ENCODE measurements around the gene CD28.
"Not testable (repeated sequence)": the region's sequence is repeated elsewhere in the genome, so short reads cannot be mapped to it uniquely, and the experiment has no call there.

The CD28 gene

GRCh38 chr2:203685789-203686420 is 20.5 kb upstream of the CD28 start:
- in situ Hi-C loops (cut with MboI; ENCODE audit: low sequenced_read_pairs): no loop called here

GRCh38 chr2:203687165-203687564 is 19.3 kb upstream of the CD28 start:
- in situ Hi-C loops (cut with MboI; ENCODE audit: low sequenced_read_pairs): no loop called here

GRCh38 chr2:203688798-203689197 is 17.6 kb upstream of the CD28 start:
- in situ Hi-C loops (cut with MboI; ENCODE audit: low sequenced_read_pairs): no loop called here

GRCh38 chr2:203689426-203690116 is 16.9 kb upstream of the CD28 start:
- in situ Hi-C loops (cut with MboI; ENCODE audit: low sequenced_read_pairs): no loop called here

GRCh38 chr2:203690117-203690431 is 16.4 kb upstream of the CD28 start:
- in situ Hi-C loops (cut with MboI; ENCODE audit: low sequenced_read_pairs): no loop called here

GRCh38 chr2:203690441-203691047 is 15.9 kb upstream of the CD28 start:
- in situ Hi-C loops (cut with MboI; ENCODE audit: low sequenced_read_pairs): no loop called here

- in situ Hi-C loops (cut with MboI; ENCODE audit: low sequenced_read_pairs): no loop called here
Observed at GRCh38 chr2:203691149-203691548, 15.3 kb upstream of the CD28 start.

- in situ Hi-C loops (cut with MboI; ENCODE audit: low sequenced_read_pairs): no loop called here
Observed at GRCh38 chr2:203692031-203692710, 14.3 kb upstream of the CD28 start.

GRCh38 chr2:203693242-203693879 is 13.1 kb upstream of the CD28 start:
- in situ Hi-C loops (cut with MboI; ENCODE audit: low sequenced_read_pairs): no loop called here

GRCh38 chr2:203694191-203694590 is 12.2 kb upstream of the CD28 start:
- in situ Hi-C loops (cut with MboI; ENCODE audit: low sequenced_read_pairs): no loop called here

GRCh38 chr2:203697190-203697589 is 9.2 kb upstream of the CD28 start:
- in situ Hi-C loops (cut with MboI; ENCODE audit: low sequenced_read_pairs): no loop called here

- in situ Hi-C loops (cut with MboI; ENCODE audit: low sequenced_read_pairs): not testable (repeated sequence)
Observed at GRCh38 chr2:203697763-203698162, 8.7 kb upstream of the CD28 start.

GRCh38 chr2:203698410-203698809 is 8.0 kb upstream of the CD28 start:
- in situ Hi-C loops (cut with MboI; ENCODE audit: low sequenced_read_pairs): not testable (repeated sequence)

- in situ Hi-C loops (cut with MboI; ENCODE audit: low sequenced_read_pairs): no loop called here
Observed at GRCh38 chr2:203704430-203704829, 2.0 kb upstream of the CD28 start.

- in situ Hi-C loops (cut with MboI; ENCODE audit: low sequenced_read_pairs): no loop called here
Observed at GRCh38 chr2:203705178-203705577, 1.3 kb upstream of the CD28 start.

GRCh38 chr2:203707530-203707929 is 1.1 kb downstream of the CD28 start:
- in situ Hi-C loops (cut with MboI; ENCODE audit: low sequenced_read_pairs): no loop called here

- in situ Hi-C loops (cut with MboI; ENCODE audit: low sequenced_read_pairs): no loop called here
Observed at GRCh38 chr2:203708846-203709396, 2.5 kb downstream of the CD28 start.

- in situ Hi-C loops (cut with MboI; ENCODE audit: low sequenced_read_pairs): no loop called here
Observed at GRCh38 chr2:203709416-203710040, 3.1 kb downstream of the CD28 start.

GRCh38 chr2:203710226-203710625 is 3.8 kb downstream of the CD28 start:
- in situ Hi-C loops (cut with MboI; ENCODE audit: low sequenced_read_pairs): no loop called here

GRCh38 chr2:203710952-203711351 is 4.5 kb downstream of the CD28 start:
- in situ Hi-C loops (cut with MboI; ENCODE audit: low sequenced_read_pairs): no loop called here

- in situ Hi-C loops (cut with MboI; ENCODE audit: low sequenced_read_pairs): no loop called here
Observed at GRCh38 chr2:203711399-203711798, 5.0 kb downstream of the CD28 start.
